Brain microvascular endothelial cell (primary cell): ENCODE measurements around the gene SLU7.

Experiments
- DNase-seq: peaks from one replicate; pipeline ENCODE4 v3.0.0-alpha.2; 2020
- H3K27ac ChIP-seq: fragments of 250-450 bp; sonication (Bioruptor Pico); 2 replicates; pipeline ENCODE4 v1.5.1; 2020; ENCODE audit warnings: mild to moderate bottlenecking, moderate library complexity
- H3K27me3 ChIP-seq: fragments of 250-450 bp; sonication (Bioruptor Pico); replicated peaks from 2 replicates; pipeline ENCODE4 v1.5.1; 2020; ENCODE audit warnings: mild to moderate bottlenecking
- H3K36me3 ChIP-seq: fragments of 250-450 bp; sonication (Bioruptor Pico); replicated peaks from 2 replicates; pipeline ENCODE4 v1.5.1; 2020; ENCODE audit warnings: mild to moderate bottlenecking
- H3K4me3 ChIP-seq: 2 replicates; pipeline ENCODE4 v1.5.1; 2011; ENCODE audit warnings: low read depth, mild to moderate bottlenecking, control low read depth, low read length, moderate library complexity
- in situ Hi-C: cut with HindIII; loops from 2 replicates; pipeline ENCODE4 v1.10.0; 2017; ENCODE audit warnings: low sequenced_read_pairs, low pct_ligation_motif_present
- TF ChIP-seq, protein P1 (sequence below): IDR thresholded peaks from 2 replicates; pipeline ENCODE4 v1.5.1; 2011; ENCODE audit warnings: low read depth, mild to moderate bottlenecking, moderate library complexity, low read length, control low read depth, inconsistent platforms; ENCODE audit errors: missing control alignments

The SLU7 gene

GRCh38 chr5:160354666-160355065 is 64.2 kb downstream of the SLU7 start:
- in situ Hi-C loops, result no loop called here
- H3K27ac ChIP-seq, result no peak overlapping the region
- H3K36me3 ChIP-seq, result no peaks in the 10 kb centered on the region
- H3K4me3 ChIP-seq, result no peak overlapping the region
- no peak for DNase-seq
- TF ChIP-seq, protein P1, sequence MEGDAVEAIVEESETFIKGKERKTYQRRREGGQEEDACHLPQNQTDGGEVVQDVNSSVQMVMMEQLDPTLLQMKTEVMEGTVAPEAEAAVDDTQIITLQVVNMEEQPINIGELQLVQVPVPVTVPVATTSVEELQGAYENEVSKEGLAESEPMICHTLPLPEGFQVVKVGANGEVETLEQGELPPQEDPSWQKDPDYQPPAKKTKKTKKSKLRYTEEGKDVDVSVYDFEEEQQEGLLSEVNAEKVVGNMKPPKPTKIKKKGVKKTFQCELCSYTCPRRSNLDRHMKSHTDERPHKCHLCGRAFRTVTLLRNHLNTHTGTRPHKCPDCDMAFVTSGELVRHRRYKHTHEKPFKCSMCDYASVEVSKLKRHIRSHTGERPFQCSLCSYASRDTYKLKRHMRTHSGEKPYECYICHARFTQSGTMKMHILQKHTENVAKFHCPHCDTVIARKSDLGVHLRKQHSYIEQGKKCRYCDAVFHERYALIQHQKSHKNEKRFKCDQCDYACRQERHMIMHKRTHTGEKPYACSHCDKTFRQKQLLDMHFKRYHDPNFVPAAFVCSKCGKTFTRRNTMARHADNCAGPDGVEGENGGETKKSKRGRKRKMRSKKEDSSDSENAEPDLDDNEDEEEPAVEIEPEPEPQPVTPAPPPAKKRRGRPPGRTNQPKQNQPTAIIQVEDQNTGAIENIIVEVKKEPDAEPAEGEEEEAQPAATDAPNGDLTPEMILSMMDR, result no peak
- H3K27me3 ChIP-seq, result no peaks in the 10 kb centered on the region

- TF ChIP-seq, protein P1, result no peak
- Histone ChIP-seq H3K27ac (no peak overlapping the region), H3K27me3 (no peaks in the 10 kb centered on the region), H3K4me3 (no peak overlapping the region), H3K36me3 (no peaks in the 10 kb centered on the region)
- DNase-seq, result no peak
- in situ Hi-C loops, result no loop called here
These were observed 65.5 kb downstream of the SLU7 start for GRCh38 chr5:160353379-160353778.

GRCh38 chr5:160352308-160352707 is 66.6 kb downstream of the SLU7 start:
- TF ChIP-seq, protein P1, result no peak
- Histone ChIP-seq H3K27me3 (no peaks in the 10 kb centered on the region), H3K27ac (no peak overlapping the region), H3K36me3 (no peaks in the 10 kb centered on the region), H3K4me3 (no peak overlapping the region)
- DNase-seq, result no peak
- in situ Hi-C loops, result no loop called here
